Measurements from ENCODE around the gene RIPPLY3.

GRCh38 chr21:36981977-36982700 lies 24.4 kb upstream of the RIPPLY3 start:
- TF ChIP-seq CTCF (IDR thresholded peaks at IDR 0.05 in 4 of 5, conservative IDR thresholded peaks at IDR 0.05 in 1 of 5) (no peak), POLR2A (IDR thresholded peaks at IDR 0.05) (no peak)
